Activated CD8-positive, alpha-beta T cell treated with anti-CD3 and anti-CD28 coated beads for 36 hours (primary cell): ENCODE results near the gene WDTC1. TPM values are rescaled to one million over a fixed set of nuclear protein-coding genes. Genes with fewer than 3 reads are reported as not detected.

Experiments
- ATAC-seq: fragments of 200-7000 bp; cut with Tn5 transposase; one replicate; pipeline ENCODE4 v1.10.0; 2021; ENCODE audit warnings: mild to moderate bottlenecking, moderate library complexity
- CTCF ChIA-PET: fragments of 350-600 bp; sonication (Branson Sonifier 250); formaldehyde crosslinking; loops from one replicate; lab custom pipeline; 2021; ENCODE audit warnings: antibody characterized with exemption; lab: Charles Lee
- POLR2A ChIA-PET: fragments of 350-600 bp; sonication (Branson Sonifier 250); formaldehyde crosslinking; loops from one replicate; lab custom pipeline; 2021; ENCODE audit warnings: antibody characterized with exemption; lab: Charles Lee
- DNase-seq: peaks from one replicate; pipeline ENCODE4 v3.0.0-alpha.2; 2020
- H3K27ac Mint-ChIP-seq: one replicate; pipeline ENCODE4 v1.8.0; 2021; ENCODE audit warnings: mild to moderate bottlenecking, mixed read lengths
- H3K27me3 Mint-ChIP-seq: one replicate; pipeline ENCODE4 v1.8.0; 2021; ENCODE audit warnings: mixed read lengths
- H3K36me3 Mint-ChIP-seq: one replicate; pipeline ENCODE4 v1.8.0; 2021; ENCODE audit warnings: low read depth, mixed read lengths
- H3K4me1 Mint-ChIP-seq: one replicate; pipeline ENCODE4 v1.8.0; 2021; ENCODE audit warnings: low read depth, mixed read lengths
- H3K4me3 Mint-ChIP-seq: one replicate; pipeline ENCODE4 v1.8.0; 2021; ENCODE audit warnings: mild to moderate bottlenecking, moderate library complexity, mixed read lengths
- H3K9me3 Mint-ChIP-seq: one replicate; pipeline ENCODE4 v1.8.0; 2021; ENCODE audit warnings: mixed read lengths
- intact Hi-C: fragments of 100-400 bp; cut with micrococcal nuclease; formaldehyde crosslinking; loops from one replicate; pipeline ENCODE4 v1.10.0; 2022
- total RNA-seq, 2 experiments: library from RNA; stranded (reverse); gene quantifications; one replicate each; pipeline ENCODE4 v1.2.3, GENCODE V29; 2021
- TF ChIP-seq, protein P1 (sequence below): fragments of 200-600 bp; IDR thresholded peaks from one replicate; pipeline ENCODE4 v1.8.0; 2022; ENCODE audit warnings: antibody characterized with exemption, mild to moderate bottlenecking

WDTC1 gene
- total RNA-seq, 2 experiments from 2014 or later: 18.0 to 19.0 TPM

DNA sequence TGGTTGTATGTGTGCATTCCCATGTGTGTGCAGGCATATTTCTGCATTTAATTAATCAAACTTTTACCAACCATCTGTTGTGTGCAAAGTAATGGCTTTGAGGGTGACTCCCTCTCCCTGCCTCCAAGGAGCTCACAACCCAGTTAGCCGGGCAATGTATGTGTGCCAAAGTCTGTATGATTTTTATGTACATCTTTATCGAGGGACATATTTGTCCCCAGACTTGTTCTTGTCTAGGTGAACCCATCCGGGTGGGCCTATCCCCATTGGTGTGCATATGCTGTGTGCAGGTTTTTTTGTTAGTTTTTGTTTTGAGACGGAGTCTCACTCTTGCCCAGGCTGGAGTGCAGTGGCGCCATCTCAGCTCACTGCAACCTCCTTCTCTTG, 109.2 kb downstream of the WDTC1 start:
- Mint-ChIP-seq H3K4me3 (peak overlapping the region; percentile 84), H3K36me3 (peaks cover 24% of the 10 kb centered on the region), H3K9me3 (no peaks in the 10 kb centered on the region), H3K27ac (peak overlapping the region; percentile 89), H3K27me3 (no peaks in the 10 kb centered on the region), H3K4me1 (peaks cover 45% of the 10 kb centered on the region)
- TF ChIP-seq, protein P1, sequence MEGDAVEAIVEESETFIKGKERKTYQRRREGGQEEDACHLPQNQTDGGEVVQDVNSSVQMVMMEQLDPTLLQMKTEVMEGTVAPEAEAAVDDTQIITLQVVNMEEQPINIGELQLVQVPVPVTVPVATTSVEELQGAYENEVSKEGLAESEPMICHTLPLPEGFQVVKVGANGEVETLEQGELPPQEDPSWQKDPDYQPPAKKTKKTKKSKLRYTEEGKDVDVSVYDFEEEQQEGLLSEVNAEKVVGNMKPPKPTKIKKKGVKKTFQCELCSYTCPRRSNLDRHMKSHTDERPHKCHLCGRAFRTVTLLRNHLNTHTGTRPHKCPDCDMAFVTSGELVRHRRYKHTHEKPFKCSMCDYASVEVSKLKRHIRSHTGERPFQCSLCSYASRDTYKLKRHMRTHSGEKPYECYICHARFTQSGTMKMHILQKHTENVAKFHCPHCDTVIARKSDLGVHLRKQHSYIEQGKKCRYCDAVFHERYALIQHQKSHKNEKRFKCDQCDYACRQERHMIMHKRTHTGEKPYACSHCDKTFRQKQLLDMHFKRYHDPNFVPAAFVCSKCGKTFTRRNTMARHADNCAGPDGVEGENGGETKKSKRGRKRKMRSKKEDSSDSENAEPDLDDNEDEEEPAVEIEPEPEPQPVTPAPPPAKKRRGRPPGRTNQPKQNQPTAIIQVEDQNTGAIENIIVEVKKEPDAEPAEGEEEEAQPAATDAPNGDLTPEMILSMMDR: no peak
- CTCF ChIA-PET: interaction anchor here (0.6 to 8.1 kb wide), 4 partner anchors 10 to 43 kb away, joined by 3 to 91 read pairs (median 18); no protein-coding TSS in a partner anchor
- POLR2A ChIA-PET: interaction anchor here (0.6 to 6.1 kb wide), 6 partner anchors 11 to 177 kb away, joined by 3 to 61 read pairs (median 8); no protein-coding TSS in a partner anchor
- no peak for DNase-seq
- no peak for ATAC-seq
- intact Hi-C loops: loop anchor here (10.0 kb wide), 1 partner anchor 51 kb away; the partner anchor contains the start of gene GPR3

DNA sequence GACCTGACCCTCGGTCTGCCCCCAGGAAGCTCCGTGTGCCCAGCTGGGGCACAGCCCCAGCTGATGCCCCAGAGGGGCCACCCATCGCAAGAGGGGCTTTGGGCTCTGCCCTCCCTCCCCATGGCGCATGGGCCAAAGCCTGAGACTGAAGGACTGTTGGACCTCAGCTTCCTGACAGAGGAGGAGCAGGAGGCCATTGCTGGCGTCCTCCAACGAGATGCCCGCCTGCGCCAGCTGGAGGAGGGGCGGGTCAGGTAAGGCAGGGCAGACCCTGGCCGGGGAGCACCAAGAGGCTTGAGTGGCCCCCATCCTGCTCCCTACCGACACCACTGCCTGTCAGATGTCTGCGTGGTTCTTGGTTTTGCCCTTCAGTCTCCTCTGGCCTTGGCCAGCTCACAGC, 110.8 kb downstream of the WDTC1 start:
- CTCF ChIA-PET: interaction anchor here (0.7 to 8.1 kb wide), 5 partner anchors 11 to 49 kb away, joined by 3 to 91 read pairs (median 13); no protein-coding TSS in a partner anchor
- Mint-ChIP-seq H3K9me3 (no peaks in the 10 kb centered on the region), H3K36me3 (peaks cover 24% of the 10 kb centered on the region), H3K4me1 (peaks cover 40% of the 10 kb centered on the region), H3K27ac (no peak overlapping the region), H3K27me3 (no peaks in the 10 kb centered on the region), H3K4me3 (no peak overlapping the region)
- TF ChIP-seq, protein P1: no peak
- POLR2A ChIA-PET: interaction anchor here (6.1 kb wide), 1 partner anchor 10 kb away, joined by 61 read pairs; no protein-coding TSS in a partner anchor
- intact Hi-C loops: loop anchor here (10.0 kb wide), 1 partner anchor 50 kb away; the partner anchor contains the start of gene GPR3
- no peak for ATAC-seq
- no peak for DNase-seq

DNA sequence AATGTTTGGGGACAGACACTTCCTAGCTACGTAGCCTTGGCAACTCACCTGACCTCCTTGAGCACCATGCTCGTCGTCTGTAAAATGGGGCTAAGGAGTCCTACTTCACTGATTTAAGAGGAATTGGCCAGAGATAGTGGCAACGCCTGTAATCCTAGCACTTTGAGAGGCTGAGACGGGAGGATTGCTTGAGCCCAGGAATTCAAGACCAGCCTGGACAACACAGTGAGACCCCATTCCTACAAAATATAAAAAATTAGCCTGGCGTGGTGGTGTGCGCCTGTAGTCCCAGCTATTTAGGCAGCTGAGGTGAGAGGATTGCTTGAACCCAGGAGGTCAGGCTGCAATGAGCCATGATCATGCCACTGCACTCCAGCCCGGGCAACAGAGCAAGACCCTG, 111.9 kb downstream of the WDTC1 start:
- peaks cover 24% of the 10 kb centered on the region for H3K36me3 Mint-ChIP-seq
- H3K4me3 Mint-ChIP-seq: no peak overlapping the region
- no peaks in the 10 kb centered on the region for H3K27me3 Mint-ChIP-seq
- DNase-seq (no peak), ATAC-seq (no peak)
- intact Hi-C loops: loop anchor here (10.0 kb wide), 1 partner anchor 48 kb away; the partner anchor contains the start of gene GPR3
- TF ChIP-seq, protein P1: no peak
- peak overlapping the region; percentile 12 for H3K27ac Mint-ChIP-seq
- CTCF ChIA-PET: interaction anchor here (0.9 to 8.1 kb wide), 4 partner anchors 10 to 70 kb away, joined by 4 to 91 read pairs (median 9); no protein-coding TSS in a partner anchor
- H3K4me1 Mint-ChIP-seq: peaks cover 33% of the 10 kb centered on the region
- POLR2A ChIA-PET: interaction anchor here (0.6 to 1.7 kb wide), 3 partner anchors 19 to 34 kb away, joined by 4 read pairs; no protein-coding TSS in a partner anchor
- H3K9me3 Mint-ChIP-seq: no peaks in the 10 kb centered on the region

DNA sequence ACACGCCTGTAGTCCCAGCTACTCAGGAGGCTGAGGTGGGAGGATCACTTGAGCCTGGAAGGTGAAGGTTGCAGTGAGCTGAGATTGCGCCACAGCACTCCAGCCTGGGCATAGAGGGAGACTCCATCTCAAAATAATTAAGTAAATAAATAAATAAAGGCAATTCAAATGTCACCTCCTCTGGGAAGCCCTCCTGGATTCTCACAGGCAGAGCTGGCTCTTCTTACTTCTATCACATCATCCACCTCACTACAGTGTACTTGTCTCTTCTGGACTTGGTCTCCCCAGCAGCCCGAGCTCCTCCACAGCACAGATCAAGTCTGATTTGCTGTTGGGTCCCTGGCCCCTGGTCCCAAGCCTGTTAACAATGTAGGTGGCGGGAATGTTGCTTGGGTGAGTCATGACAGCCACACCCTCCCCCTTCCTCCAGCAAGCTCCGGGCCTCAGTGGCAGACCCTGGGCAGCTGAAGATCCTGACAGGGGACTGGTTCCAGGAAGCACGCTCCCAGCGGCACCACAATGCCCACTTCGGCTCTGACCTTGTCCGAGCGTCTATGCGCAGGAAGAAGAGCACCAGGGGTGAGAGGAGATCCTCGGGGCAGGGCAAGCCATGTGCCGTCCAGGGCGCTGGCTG, 112.7 kb downstream of the WDTC1 start:
- peaks cover 29% of the 10 kb centered on the region for H3K4me1 Mint-ChIP-seq
- no peak overlapping the region for H3K27ac Mint-ChIP-seq
- no peaks in the 10 kb centered on the region for H3K27me3 Mint-ChIP-seq
- peaks cover 21% of the 10 kb centered on the region for H3K36me3 Mint-ChIP-seq
- intact Hi-C loops: loop anchor here (10.0 kb wide), 1 partner anchor 48 kb away; the partner anchor contains the start of gene GPR3
- no peak for ATAC-seq
- TF ChIP-seq, protein P1: no peak
- ChIA-PET POLR2A (interaction anchor here (0.8 to 1.7 kb wide), 3 partner anchors 10 to 35 kb away, joined by 4 read pairs; no protein-coding TSS in a partner anchor), CTCF (interaction anchor here (0.8 to 8.1 kb wide), 5 partner anchors 9 to 51 kb away, joined by 3 to 91 read pairs (median 4); no protein-coding TSS in a partner anchor)
- no peak for DNase-seq
- no peak overlapping the region for H3K4me3 Mint-ChIP-seq
- H3K9me3 Mint-ChIP-seq: no peaks in the 10 kb centered on the region
